ENCODE data around the gene DERL3.
A peak's percentile ranks its signal among the peaks of the same experiment; 100 is the strongest.
"Not testable (repeated sequence)": the region's sequence is repeated elsewhere in the genome, so short reads cannot be mapped to it uniquely, and the experiment has no call there.

The DERL3 gene

DNA sequence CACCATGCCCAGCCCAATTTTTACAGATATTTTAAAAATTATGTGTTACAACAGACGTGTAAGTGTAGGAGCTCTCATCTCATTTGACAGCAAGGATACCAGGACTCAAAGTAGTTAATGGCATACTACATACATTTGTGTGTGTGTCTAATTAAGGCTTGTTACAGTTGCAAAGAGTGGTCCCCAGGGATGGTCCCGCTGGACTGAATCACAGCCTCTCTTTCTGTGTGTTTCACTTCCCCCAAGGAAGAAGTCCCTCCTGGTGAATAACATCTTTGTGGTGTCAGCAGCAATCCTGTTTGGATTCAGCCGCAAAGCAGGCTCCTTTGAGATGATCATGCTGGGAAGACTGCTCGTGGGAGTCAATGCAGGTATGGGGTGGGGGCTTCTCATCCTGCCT lies 36.1 kb upstream of the DERL3 start:
- H3K4me3 ChIP-seq (ENCODE audit: low read depth, low read length), result no peak overlapping the region
- TF ChIP-seq, protein P1, sequence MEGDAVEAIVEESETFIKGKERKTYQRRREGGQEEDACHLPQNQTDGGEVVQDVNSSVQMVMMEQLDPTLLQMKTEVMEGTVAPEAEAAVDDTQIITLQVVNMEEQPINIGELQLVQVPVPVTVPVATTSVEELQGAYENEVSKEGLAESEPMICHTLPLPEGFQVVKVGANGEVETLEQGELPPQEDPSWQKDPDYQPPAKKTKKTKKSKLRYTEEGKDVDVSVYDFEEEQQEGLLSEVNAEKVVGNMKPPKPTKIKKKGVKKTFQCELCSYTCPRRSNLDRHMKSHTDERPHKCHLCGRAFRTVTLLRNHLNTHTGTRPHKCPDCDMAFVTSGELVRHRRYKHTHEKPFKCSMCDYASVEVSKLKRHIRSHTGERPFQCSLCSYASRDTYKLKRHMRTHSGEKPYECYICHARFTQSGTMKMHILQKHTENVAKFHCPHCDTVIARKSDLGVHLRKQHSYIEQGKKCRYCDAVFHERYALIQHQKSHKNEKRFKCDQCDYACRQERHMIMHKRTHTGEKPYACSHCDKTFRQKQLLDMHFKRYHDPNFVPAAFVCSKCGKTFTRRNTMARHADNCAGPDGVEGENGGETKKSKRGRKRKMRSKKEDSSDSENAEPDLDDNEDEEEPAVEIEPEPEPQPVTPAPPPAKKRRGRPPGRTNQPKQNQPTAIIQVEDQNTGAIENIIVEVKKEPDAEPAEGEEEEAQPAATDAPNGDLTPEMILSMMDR (IDR thresholded peaks at IDR 0.05; ENCODE audit: borderline replicate concordance, insufficient read depth, low read depth, low read length), result no peak

DNA sequence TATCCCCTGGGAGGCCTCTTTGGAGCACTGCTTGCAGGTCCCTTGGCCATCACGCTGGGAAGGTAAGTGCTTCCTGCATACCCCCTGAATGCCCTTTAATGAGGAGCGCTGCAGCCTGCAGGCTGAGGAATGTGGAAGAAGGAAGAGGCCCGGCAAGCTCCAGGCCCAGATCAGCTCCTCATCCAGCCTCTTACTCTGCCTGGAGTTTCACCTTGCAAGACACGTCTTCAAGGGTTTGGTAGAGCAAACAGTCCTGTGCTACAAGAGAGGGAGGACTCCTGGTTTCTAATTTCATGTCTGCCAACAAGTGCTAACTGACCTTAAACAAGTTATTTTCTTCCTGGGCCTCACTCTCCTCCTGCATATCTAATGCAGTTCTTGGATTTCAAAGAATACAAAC lies 29.8 kb upstream of the DERL3 start:
- TF ChIP-seq, protein P1 (IDR thresholded peaks at IDR 0.05; ENCODE audit: borderline replicate concordance, insufficient read depth, low read depth, low read length), result no peak
- H3K4me3 ChIP-seq (ENCODE audit: low read depth, low read length), result no peak overlapping the region

DNA sequence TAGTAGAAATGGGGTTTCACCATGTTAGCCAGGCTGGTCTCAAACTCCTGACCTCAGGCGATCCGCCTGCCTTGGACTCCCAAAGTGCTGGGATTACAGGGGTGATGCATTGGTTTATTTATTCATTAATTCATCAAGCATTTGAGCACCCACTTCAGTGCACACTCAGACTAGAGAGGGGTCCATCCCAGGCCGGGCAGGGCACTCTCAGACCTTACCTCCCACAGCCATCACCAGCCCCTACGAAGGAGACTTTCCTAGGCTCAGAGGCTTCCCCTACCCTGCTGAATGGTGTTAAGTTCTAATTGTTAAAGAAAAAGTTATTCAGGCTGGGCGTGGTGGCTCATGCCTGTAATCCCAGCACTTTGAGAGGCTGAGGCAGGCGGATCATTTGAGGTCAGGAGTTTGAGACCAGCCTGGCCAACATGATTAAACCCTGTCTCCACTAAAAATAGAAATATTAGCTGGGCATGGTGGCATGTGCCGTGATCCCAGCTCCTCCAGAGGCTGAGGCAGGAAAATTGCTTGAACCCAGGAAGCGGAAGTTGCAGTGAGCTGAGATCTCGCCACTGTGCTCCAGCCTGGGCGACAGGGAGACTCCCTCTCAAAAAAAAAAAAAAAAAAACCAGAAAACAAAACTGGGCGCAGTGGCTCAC lies 25.8 kb upstream of the DERL3 start:
- not testable (repeated sequence) for H3K4me3 ChIP-seq (ENCODE audit: low read depth, low read length)

DNA sequence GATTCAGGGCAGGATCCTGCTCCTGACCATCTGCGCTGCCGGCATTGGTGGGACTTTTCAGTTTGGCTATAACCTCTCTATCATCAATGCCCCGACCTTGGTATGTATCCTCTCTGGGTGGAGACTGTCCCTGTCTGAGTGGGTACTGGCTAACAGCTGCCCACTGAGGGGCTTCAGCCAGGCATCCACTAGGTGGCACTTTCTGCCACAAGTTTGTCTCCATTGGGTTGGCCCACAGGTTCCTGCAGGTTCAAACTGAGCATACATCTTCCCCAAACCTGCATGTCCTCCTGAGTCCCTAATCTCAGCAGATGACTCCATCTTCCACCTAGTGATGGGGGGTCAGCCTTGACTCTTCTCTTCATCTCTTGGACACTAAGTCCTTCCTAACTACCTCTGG lies 23.3 kb upstream of the DERL3 start:
- no peak overlapping the region for H3K4me3 ChIP-seq (ENCODE audit: low read depth, low read length)
- TF ChIP-seq, protein P1 (IDR thresholded peaks at IDR 0.05; ENCODE audit: borderline replicate concordance, insufficient read depth, low read depth, low read length), result peak; percentile 71

DNA sequence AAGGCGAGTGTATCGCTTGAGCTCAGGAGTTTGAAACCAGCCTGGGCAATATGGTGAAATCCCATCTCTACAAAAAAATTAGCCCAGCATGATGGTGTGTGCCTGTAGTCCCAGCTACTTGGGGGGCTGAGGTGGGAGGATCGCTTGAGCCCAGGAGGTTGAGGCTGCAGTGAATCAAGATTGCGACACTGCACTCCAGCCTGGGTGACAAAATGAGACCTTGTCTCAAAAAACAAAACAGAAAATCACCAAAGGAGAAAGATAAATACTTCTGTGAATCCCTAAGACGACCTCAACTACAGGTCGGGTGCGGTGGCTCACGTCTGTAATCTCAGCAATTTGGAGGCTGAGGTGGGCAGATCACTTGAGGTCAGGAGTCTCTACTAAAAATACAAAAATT lies 21.4 kb upstream of the DERL3 start:
- not testable (repeated sequence) for H3K4me3 ChIP-seq (ENCODE audit: low read depth, low read length)

DNA sequence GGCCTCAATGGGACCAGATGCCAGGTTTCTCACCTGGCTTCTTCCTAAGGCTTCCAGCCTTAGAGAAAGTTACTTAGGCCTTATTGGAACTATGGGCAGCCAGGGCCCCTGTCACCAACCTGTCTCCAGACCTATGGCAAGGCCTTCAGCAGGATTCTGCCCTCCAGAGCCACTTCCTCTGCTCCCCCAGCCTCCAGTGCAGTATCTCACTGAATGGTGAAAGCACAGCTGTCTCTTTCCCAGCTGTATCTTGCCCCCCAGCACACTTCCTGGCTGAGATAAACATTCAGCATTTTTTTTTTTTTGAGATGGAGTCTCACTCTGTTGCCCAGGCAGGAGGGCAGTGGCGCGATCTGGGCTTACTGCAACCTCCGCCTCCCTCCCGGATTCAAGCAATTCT lies 20.4 kb upstream of the DERL3 start:
- TF ChIP-seq, protein P1 (IDR thresholded peaks at IDR 0.05; ENCODE audit: borderline replicate concordance, insufficient read depth, low read depth, low read length), result no peak
- no peak overlapping the region for H3K4me3 ChIP-seq (ENCODE audit: low read depth, low read length)

DNA sequence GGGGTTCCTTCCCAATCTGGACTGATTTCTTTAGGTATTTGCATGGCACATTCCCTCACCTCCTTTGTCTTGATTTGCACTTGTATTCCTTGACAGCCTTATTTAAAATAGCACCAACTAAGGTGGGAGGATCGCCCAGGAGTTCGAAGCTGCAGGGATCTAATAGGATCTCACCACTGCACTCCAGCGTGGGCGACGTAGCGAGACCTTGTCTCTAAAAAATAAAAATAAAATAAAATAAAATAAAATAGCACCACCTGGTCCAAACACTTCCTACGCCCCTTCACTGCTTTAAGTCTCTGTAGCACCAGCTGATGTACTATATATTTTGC lies 19.6 kb upstream of the DERL3 start:
- peak overlapping the region; percentile 78 for H3K4me3 ChIP-seq (ENCODE audit: low read depth, low read length)

DNA sequence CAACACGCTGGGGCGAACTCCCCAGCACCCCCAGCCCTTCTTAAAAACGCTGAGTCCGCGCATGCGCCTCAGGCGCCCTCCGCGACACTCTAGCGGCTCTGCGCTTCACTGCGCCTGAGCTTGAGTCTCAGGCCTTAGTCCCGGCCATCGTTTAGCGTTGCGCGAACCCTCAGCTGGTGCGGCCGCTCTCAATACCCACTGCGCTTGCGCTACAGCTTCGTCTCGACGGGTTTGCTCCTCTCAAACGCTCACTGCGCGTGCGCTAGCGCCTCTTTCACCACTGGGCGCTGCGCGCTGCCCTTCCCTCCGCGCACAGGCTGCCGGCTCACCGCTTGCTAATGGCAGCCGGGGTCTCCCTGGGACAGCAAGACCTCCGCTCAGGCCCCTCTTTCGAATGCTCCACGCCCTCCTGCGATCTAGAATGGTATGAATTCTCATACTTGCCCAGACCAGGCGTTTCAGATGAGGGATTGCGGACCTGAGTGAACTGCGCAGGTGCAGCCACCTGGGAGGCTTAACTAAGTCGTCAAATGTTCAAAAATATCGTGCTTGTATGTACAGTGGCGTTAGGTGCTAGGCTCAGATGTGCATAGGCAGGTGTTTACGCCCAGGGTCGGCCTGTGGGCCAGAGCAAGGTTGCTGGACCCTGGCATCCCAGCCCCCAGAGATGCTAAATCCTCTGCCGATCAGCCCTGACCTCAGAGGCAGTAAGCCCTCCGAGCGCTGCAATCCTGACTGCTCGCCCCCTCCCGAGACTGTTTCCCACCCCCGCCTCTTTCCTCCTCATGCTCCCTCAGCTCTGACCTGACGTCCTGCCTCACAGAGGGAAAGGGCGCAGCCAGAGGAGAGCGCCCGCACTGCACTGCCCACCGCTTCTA lies 19.0 kb upstream of the DERL3 start, which contains the start of gene SLC2A11:
Gene SLC2A11 (plus strand): TSS at position 270 of the 878 bp plus-strand sequence. CDS start 125 bp downstream, at position 395.
- TF ChIP-seq, protein P1 (IDR thresholded peaks at IDR 0.05; ENCODE audit: borderline replicate concordance, insufficient read depth, low read depth, low read length), result 0 out of 2 replicates have a peak, but pooled peaks have one; percentile 15
- peak within 1 kb of the TSS; percentile 78 for H3K4me3 ChIP-seq (ENCODE audit: low read depth, low read length)

More for the DNA sequence above, 19.6 kb upstream of the DERL3 start:
- TF ChIP-seq, protein P1 (IDR thresholded peaks at IDR 0.05; ENCODE audit: borderline replicate concordance, insufficient read depth, low read depth, low read length), result no peak

Measured in GM12875 (cell line).